Effector memory CD8-positive, alpha-beta T cell (primary cell): ENCODE results near the gene CFB.
"Not testable (repeated sequence)": the region's sequence is repeated elsewhere in the genome, so short reads cannot be mapped to it uniquely, and the experiment has no call there.

Experiments used
- ATAC-seq: fragments of 150-1000 bp; cut with Tn5 transposase; replicated peaks from 2 replicates; pipeline ENCODE4 v1.10.0; 2021; ENCODE audit warnings: mild to moderate bottlenecking, moderate library complexity
- DNase-seq, 3 experiments: peaks; one replicate each; pipeline ENCODE4 v3.0.0; 2021
- H3K27ac Mint-ChIP-seq, 2 donors: one replicate each; pipeline ENCODE4 v1.8.0; 2022; ENCODE audit warnings: mild to moderate bottlenecking in 2 of 2, mixed read lengths in 2 of 2, moderate library complexity in 2 of 2
- H3K27me3 Mint-ChIP-seq, 2 donors: one replicate each; pipeline ENCODE4 v1.8.0; 2022; ENCODE audit warnings: mixed read lengths in 2 of 2
- H3K36me3 Mint-ChIP-seq: one replicate; pipeline ENCODE4 v1.8.0; 2022; ENCODE audit warnings: mild to moderate bottlenecking, moderate library complexity, mixed read lengths; ENCODE audit not compliant: insufficient read depth
- H3K4me1 Mint-ChIP-seq, 2 donors: one replicate each; pipeline ENCODE4 v1.8.0; 2022; ENCODE audit warnings: low read depth in 2 of 2, mixed read lengths in 2 of 2
- H3K4me3 Mint-ChIP-seq, 2 donors: one replicate each; pipeline ENCODE4 v1.8.0; 2022; ENCODE audit warnings: mild to moderate bottlenecking in 2 of 2, mixed read lengths in 2 of 2, moderate library complexity in 2 of 2
- H3K9me3 Mint-ChIP-seq, 2 donors: one replicate each; pipeline ENCODE4 v1.8.0; 2022; ENCODE audit warnings: mixed read lengths in 2 of 2

Gene CFB

DNA sequence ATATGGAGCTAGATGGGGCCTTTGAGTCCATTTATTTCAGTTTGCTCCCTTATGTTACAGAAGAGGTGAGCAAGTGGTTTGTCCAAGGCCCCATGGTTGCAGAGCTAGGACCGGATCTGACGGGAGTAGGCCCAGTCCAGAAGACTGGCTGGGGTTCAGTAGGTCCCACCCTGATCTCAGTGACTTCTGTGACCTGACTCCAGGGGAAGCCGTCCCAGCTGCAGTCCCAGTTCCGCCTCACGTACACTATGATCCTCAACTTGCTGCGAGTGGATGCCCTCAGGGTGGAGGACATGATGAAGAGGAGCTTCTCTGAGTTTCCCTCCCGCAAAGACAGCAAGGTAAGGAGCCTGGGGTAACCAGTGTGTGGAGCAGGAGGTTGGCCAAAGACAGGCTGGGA lies 20.6 kb downstream of the CFB start:
- Mint-ChIP-seq H3K36me3 (peaks cover 84% of the 10 kb centered on the region), H3K4me1 (peaks cover 14 to 19% of the 10 kb centered on the region in 2 donors), H3K4me3 (no peak overlapping the region), H3K9me3 (no peaks in the 10 kb centered on the region), H3K27me3 (no peaks in the 10 kb centered on the region), H3K27ac (peak overlapping the region in 1 of 2 donors; percentile 8)
- no peak for ATAC-seq
- DNase-seq, result no peak

- ATAC-seq (no peak), DNase-seq (no peak)
- no peak overlapping the region for H3K4me3 Mint-ChIP-seq
- peaks cover 18 to 20% of the 10 kb centered on the region in 2 donors for H3K4me1 Mint-ChIP-seq
- H3K36me3 Mint-ChIP-seq, result peaks cover 84% of the 10 kb centered on the region
- no peaks in the 10 kb centered on the region for H3K9me3 Mint-ChIP-seq
- H3K27ac Mint-ChIP-seq, result peak overlapping the region in 1 of 2 donors; percentile 86
- H3K27me3 Mint-ChIP-seq, result no peaks in the 10 kb centered on the region
Measured at GRCh38 chr6:31966997-31967925, 21.4 kb downstream of the CFB start.

GRCh38 chr6:31967926-31968320 lies 22.0 kb downstream of the CFB start:
- H3K9me3 Mint-ChIP-seq, result no peaks in the 10 kb centered on the region
- H3K27me3 Mint-ChIP-seq, result no peaks in the 10 kb centered on the region
- H3K4me1 Mint-ChIP-seq, result peaks cover 20 to 26% of the 10 kb centered on the region in 2 donors
- peaks cover 86% of the 10 kb centered on the region for H3K36me3 Mint-ChIP-seq
- ATAC-seq, result no peak
- peak overlapping the region in 1 of 2 donors; percentile 86 for H3K27ac Mint-ChIP-seq
- no peak overlapping the region for H3K4me3 Mint-ChIP-seq
- no peak for DNase-seq

DNA sequence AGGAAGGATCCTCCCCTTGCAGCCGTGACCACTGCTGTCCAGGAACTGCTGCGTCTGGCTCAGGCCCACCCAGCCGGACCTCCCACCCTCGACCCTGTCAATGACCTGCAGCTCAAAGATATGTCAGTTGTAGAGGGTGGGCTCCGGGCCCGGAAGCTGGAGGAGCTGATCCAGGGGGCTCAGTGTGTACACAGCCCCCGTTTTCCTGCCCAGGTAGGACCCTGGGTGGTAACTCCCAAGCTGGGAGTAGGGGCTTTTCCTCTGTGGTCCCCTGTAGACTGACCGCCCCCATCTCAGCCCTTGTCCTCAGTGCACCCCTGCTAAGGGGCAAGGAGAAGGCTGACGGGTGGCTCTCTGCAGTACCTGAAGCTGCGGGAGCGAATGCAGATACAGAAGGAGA lies 22.4 kb downstream of the CFB start:
- DNase-seq (no peak), ATAC-seq (no peak)
- H3K27me3 Mint-ChIP-seq, result no peaks in the 10 kb centered on the region
- H3K36me3 Mint-ChIP-seq, result peaks cover 86% of the 10 kb centered on the region
- no peaks in the 10 kb centered on the region for H3K9me3 Mint-ChIP-seq
- no peak overlapping the region for H3K4me3 Mint-ChIP-seq
- peak overlapping the region in 1 of 2 donors; percentile 86 for H3K27ac Mint-ChIP-seq
- peaks cover 20 to 30% of the 10 kb centered on the region in 2 donors for H3K4me1 Mint-ChIP-seq

DNA sequence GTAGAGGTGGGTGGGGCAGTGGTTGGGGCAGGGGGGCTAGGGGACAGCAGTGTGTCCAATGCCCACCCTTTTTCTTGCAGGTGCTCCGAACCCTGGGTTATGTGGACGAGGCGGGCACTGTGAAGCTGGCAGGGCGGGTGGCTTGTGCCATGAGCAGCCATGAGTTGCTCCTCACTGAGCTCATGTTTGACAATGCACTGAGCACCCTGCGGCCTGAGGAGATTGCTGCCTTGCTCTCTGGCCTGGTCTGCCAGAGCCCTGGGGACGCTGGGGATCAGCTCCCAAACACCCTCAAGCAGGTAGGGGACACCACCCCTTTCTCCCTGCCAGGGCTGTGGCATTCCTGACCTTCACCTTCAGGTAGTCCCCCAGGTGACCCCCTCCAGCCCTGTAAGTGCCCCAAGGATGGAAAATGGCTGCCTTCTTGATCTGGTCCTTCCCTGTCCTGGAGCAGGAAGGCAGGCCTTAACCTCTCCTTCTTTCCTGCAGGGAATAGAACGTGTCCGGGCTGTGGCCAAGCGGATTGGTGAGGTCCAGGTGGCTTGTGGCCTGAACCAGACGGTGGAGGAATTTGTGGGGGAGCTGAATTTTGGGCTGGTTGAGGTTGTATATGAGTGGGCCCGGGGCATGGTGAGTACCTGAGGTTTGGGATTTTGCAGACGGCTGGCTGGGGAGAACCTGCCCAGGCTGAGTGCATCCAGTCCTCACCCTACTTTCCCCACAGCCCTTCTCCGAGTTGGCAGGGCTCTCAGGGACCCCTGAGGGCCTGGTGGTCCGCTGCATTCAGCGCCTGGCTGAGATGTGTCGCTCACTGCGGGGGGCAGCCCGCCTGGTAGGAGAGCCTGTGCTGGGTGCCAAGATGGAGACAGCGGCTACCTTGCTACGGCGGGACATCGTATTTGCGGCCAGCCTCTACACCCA lies 23.2 kb downstream of the CFB start:
- Mint-ChIP-seq H3K27ac (peak overlapping the region; percentile 100), H3K4me3 (no peak overlapping the region), H3K4me1 (peaks cover 23 to 29% of the 10 kb centered on the region in 2 donors), H3K9me3 (no peaks in the 10 kb centered on the region), H3K27me3 (no peaks in the 10 kb centered on the region), H3K36me3 (peaks cover 85% of the 10 kb centered on the region)
- DNase-seq, result no peak
- no peak for ATAC-seq

- Mint-ChIP-seq H3K9me3 (no peaks in the 10 kb centered on the region), H3K4me1 (peaks cover 23 to 29% of the 10 kb centered on the region in 2 donors), H3K27me3 (no peaks in the 10 kb centered on the region), H3K36me3 (peaks cover 79% of the 10 kb centered on the region), H3K27ac (peak overlapping the region; percentile 100), H3K4me3 (peak overlapping the region; percentile 91 to 93)
- ATAC-seq (no peak), DNase-seq (no peak)
Measured at GRCh38 chr6:31969712-31970603, 24.1 kb downstream of the CFB start.

- peak overlapping the region; percentile 100 for H3K27ac Mint-ChIP-seq
- H3K4me3 Mint-ChIP-seq, result peak overlapping the region; percentile 91 to 93
- DNase-seq, result no peak
- no peak for ATAC-seq
- no peaks in the 10 kb centered on the region for H3K27me3 Mint-ChIP-seq
- H3K4me1 Mint-ChIP-seq, result peaks cover 23 to 29% of the 10 kb centered on the region in 2 donors
- no peaks in the 10 kb centered on the region for H3K9me3 Mint-ChIP-seq
- peaks cover 73% of the 10 kb centered on the region for H3K36me3 Mint-ChIP-seq
Measured at GRCh38 chr6:31970604-31971271, 24.8 kb downstream of the CFB start.

DNA sequence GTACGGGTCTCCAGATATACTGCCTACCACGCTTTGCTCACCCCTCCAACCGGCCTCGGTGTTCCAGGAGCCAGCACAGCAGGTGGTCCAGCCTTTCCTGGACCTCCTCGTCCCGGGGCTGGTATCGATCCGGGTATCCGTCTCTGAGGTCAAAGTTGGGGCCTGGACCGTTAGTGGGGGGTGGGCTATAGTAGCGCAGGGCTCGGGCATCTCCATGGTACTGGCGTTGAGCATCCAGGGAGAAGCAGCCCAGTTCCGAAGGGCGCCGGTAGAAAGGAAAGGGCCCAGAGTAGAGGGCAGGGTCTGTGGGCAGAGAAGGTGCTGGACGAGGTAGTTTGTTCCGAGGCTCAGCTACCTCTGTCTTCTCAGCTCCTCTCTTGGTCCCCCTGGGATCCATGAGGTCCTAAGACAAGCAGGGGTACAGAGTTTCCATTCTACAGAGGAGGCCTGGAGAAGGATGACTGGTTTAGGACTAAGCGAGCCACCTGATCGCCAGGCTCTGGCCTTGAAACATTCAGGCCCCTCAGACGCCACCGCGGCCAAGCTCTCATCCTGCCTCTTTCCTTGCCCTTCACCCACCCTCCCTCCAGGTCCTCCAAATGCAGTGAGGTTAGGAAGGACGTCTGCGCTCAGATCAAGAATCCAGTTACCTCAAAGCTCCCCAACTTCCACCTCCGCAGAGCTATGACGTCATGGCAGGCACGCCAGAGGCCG lies 25.5 kb downstream of the CFB start:
- peak overlapping the region; percentile 91 to 93 for H3K4me3 Mint-ChIP-seq
- H3K36me3 Mint-ChIP-seq, result peaks cover 66% of the 10 kb centered on the region
- peaks cover 23 to 29% of the 10 kb centered on the region in 2 donors for H3K4me1 Mint-ChIP-seq
- ATAC-seq, result no peak
- DNase-seq, result no peak
- no peaks in the 10 kb centered on the region for H3K27me3 Mint-ChIP-seq
- no peaks in the 10 kb centered on the region for H3K9me3 Mint-ChIP-seq
- peak overlapping the region; percentile 100 for H3K27ac Mint-ChIP-seq

GRCh38 chr6:31971993-31972708 lies 26.3 kb downstream of the CFB start, which contains the start of gene DXO:
TSS of gene DXO (minus strand) at chr6:31972138. CDS start at chr6:31971675, 463 bp downstream.
- Mint-ChIP-seq H3K9me3 (no peaks in the 10 kb centered on the region), H3K4me1 (peaks cover 23 to 29% of the 10 kb centered on the region in 2 donors), H3K27me3 (no peaks in the 10 kb centered on the region), H3K27ac (peak within 1 kb of the TSS; percentile 100), H3K4me3 (peak within 1 kb of the TSS; percentile 91 to 93), H3K36me3 (peaks cover 62% of the 10 kb centered on the region)
- peak; percentile 89 for ATAC-seq
- DNase-seq, result peak; percentile 98 to 99 (median 99)

- ATAC-seq, result no peak
- no peak for DNase-seq
- peaks cover 23 to 29% of the 10 kb centered on the region in 2 donors for H3K4me1 Mint-ChIP-seq
Measured at GRCh38 chr6:31972709-31973350, 26.9 kb downstream of the CFB start.

GRCh38 chr6:31976065-31976464 lies 30.2 kb downstream of the CFB start:
- Mint-ChIP-seq H3K4me1 (peaks cover 15 to 17% of the 10 kb centered on the region in 2 donors), H3K36me3 (peaks cover 40% of the 10 kb centered on the region)
- H3K27ac Mint-ChIP-seq, H3K27me3 Mint-ChIP-seq, H3K4me3 Mint-ChIP-seq, H3K9me3 Mint-ChIP-seq, DNase-seq, ATAC-seq: not testable (repeated sequence)

More at GRCh38 chr6:31972709-31973350, 26.9 kb downstream of the CFB start:
- Mint-ChIP-seq H3K27ac (peak overlapping the region; percentile 100), H3K27me3 (no peaks in the 10 kb centered on the region), H3K4me3 (peak overlapping the region; percentile 91 to 93), H3K9me3 (no peaks in the 10 kb centered on the region), H3K36me3 (peaks cover 60% of the 10 kb centered on the region)
